Prostate gland (tissue), 2 donors: ENCODE measurements around the gene NDUFA3.

Source experiments
- POLR2A ChIP-seq: fragments of 450-650 bp; IDR thresholded peaks from one replicate; pipeline ENCODE4 v1.6.1; 2016; ENCODE audit warnings: antibody characterized with exemption, mild to moderate bottlenecking
- TF ChIP-seq, protein P1 (sequence below), 4 experiments: fragments of 200-600 bp in 2 of 4; fragments of 450-650 bp in 2 of 4; sonication (generic) in 2 of 4; IDR thresholded peaks; 1 replicate in 3 of 4; 2 replicates in 1 of 4; pipeline ENCODE4 v1.5.1; 2016 to 2019; ENCODE audit warnings: antibody characterized with exemption in 4 of 4, mild to moderate bottlenecking in 2 of 4, moderate library complexity in 2 of 4

DNA sequence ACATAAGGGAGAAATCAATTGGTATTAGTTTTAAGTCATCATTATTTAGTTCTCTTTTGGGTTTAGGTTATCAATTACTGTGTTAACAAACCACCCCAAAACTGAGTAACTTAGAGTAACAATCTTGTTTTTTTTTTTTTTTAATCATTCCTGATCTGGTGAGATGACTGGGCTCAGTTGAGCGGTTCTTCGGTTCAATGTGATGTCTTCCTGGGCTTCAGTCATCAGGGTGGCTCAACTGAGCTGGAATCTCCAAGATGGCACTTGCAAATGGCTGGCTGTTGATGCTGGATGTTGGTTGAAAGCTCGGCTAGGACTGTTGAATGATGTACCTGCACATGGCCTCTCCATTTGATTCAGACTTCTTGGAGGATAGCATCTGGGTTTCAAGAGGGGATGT is 18.2 kb upstream of the NDUFA3 start:
- TF ChIP-seq, protein P1, sequence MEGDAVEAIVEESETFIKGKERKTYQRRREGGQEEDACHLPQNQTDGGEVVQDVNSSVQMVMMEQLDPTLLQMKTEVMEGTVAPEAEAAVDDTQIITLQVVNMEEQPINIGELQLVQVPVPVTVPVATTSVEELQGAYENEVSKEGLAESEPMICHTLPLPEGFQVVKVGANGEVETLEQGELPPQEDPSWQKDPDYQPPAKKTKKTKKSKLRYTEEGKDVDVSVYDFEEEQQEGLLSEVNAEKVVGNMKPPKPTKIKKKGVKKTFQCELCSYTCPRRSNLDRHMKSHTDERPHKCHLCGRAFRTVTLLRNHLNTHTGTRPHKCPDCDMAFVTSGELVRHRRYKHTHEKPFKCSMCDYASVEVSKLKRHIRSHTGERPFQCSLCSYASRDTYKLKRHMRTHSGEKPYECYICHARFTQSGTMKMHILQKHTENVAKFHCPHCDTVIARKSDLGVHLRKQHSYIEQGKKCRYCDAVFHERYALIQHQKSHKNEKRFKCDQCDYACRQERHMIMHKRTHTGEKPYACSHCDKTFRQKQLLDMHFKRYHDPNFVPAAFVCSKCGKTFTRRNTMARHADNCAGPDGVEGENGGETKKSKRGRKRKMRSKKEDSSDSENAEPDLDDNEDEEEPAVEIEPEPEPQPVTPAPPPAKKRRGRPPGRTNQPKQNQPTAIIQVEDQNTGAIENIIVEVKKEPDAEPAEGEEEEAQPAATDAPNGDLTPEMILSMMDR (IDR thresholded peaks at IDR 0.05): no peak
- no peak for TF ChIP-seq POLR2A
